ENCODE measurements around the gene COG6. TPM values are rescaled to one million over a fixed set of nuclear protein-coding genes. Genes with fewer than 3 reads are reported as not detected.

The COG6 gene
- total and polyA plus RNA-seq, 10 of the 15 experiments (the other 5 are each of a cell fraction or from before 2014, with no cell fraction given) = 4.5 to 29.8 (median 12.6) TPM

GRCh38 chr13:39740761-39741160 lies 85.3 kb downstream of the COG6 start:
- Histone ChIP-seq H3K4me1 (ENCODE audit: control insufficient read depth, insufficient read depth, low read length) (no peaks in the 10 kb centered on the region), H2AFZ (ENCODE audit: control insufficient read depth, low read depth, low read length) (no peak overlapping the region), H3K27me3 (replicated peaks in 1 of 2; ENCODE audit: control insufficient read depth in 2 of 2, insufficient read depth in 2 of 2, low read length in 1 of 2) (no peaks in the 10 kb centered on the region), H4K20me1 (ENCODE audit: control insufficient read depth, insufficient read depth) (no peaks in the 10 kb centered on the region), H3K9me3 (replicated peaks; ENCODE audit: control insufficient read depth, insufficient read depth, low read length) (no peaks in the 10 kb centered on the region), H3K9ac (ENCODE audit: control insufficient read depth, insufficient read depth, low read length) (no peak overlapping the region), H3K4me2 (ENCODE audit: control insufficient read depth, insufficient read depth) (no peak overlapping the region), H3K36me3 (ENCODE audit: control insufficient read depth in 2 of 2, insufficient read depth in 2 of 2, low read length in 1 of 2) (no peaks in the 10 kb centered on the region), H3K79me2 (ENCODE audit: control insufficient read depth, insufficient read depth, low read length) (no peaks in the 10 kb centered on the region), H3K27ac (ENCODE audit: control insufficient read depth, insufficient read depth) (no peak overlapping the region), H3K4me3 (no peak overlapping the region)
- CTCF ChIA-PET = interaction anchor here (0.6 to 1.4 kb wide), 2 partner anchors 10 to 85 kb away, joined by 3 read pairs; no protein-coding TSS in a partner anchor
- DNase-seq (ENCODE audit: low read depth, low spot score) (no peak), ATAC-seq (no peak), FAIRE-seq (no peak)
- WGBS (ENCODE audit: insufficient coverage, insufficient replicate concordance, low lambda C conversion rate, missing lambda C conversion rate) = 98% methylated on average over 3 of the region's 3 CpGs
- SMC1A ChIA-PET (ENCODE audit: uncharacterized antibody, unreplicated experiment) = interaction anchor here (0.9 to 2.9 kb wide), 2 partner anchors 9 to 11 kb away, joined by 3 to 14 read pairs; no protein-coding TSS in a partner anchor
- in situ Hi-C loops (cut with MboI) = no loop called here
- POLR2A ChIA-PET = no interaction called here
- intact Hi-C loops (cut with micrococcal nuclease; ENCODE audit: unreplicated experiment) = no loop called here
- BruUV-seq (replicated peaks) = no TSS peak
- RAD21 ChIA-PET (ENCODE audit: unreplicated experiment) = no interaction called here
- TF ChIP-seq BCLAF1 (IDR thresholded peaks at IDR 0.05) (no peak), SUPT20H (IDR thresholded peaks at IDR 0.05; ENCODE audit: borderline replicate concordance, control insufficient read depth, low read depth, low read length) (no peak), BHLHE40 (IDR thresholded peaks at IDR 0.05; ENCODE audit: borderline replicate concordance in 1 of 2, low read depth in 2 of 2, low read length in 1 of 2) (no peak), SIX5 (IDR thresholded peaks at IDR 0.05; ENCODE audit: low read depth, low read length, severe bottlenecking) (no peak), ATF2 (IDR thresholded peaks at IDR 0.05; ENCODE audit: low read length) (no peak), GABPA (IDR thresholded peaks at IDR 0.05; ENCODE audit: low read depth) (no peak), MXI1 (IDR thresholded peaks at IDR 0.05; ENCODE audit: low read depth, low read length) (no peak), EED (IDR thresholded peaks at IDR 0.05; ENCODE audit: low read depth) (no peak), CBFB (IDR thresholded peaks at IDR 0.05; ENCODE audit: low read depth) (no peak), NFYB (IDR thresholded peaks at IDR 0.05; ENCODE audit: insufficient read depth, low read depth, low read length) (no peak), HDAC2 (IDR thresholded peaks at IDR 0.05) (no peak), CTCF (IDR thresholded peaks at IDR 0.05 in 2 of 3, conservative IDR thresholded peaks at IDR 0.05 in 1 of 3; ENCODE audit: control insufficient read depth in 2 of 3, extremely low read depth in 1 of 3, insufficient read depth in 1 of 3, low read depth in 3 of 3, low read length in 3 of 3) (no peak), TAF1 (IDR thresholded peaks at IDR 0.05; ENCODE audit: borderline replicate concordance, low read depth, low read length) (no peak), ZNF622 (IDR thresholded peaks at IDR 0.05) (no peak), ZSCAN29 (IDR thresholded peaks at IDR 0.05) (no peak), SREBF1 (IDR thresholded peaks at IDR 0.05; ENCODE audit: low read length) (no peak)
- TF ChIP-seq, protein P1, sequence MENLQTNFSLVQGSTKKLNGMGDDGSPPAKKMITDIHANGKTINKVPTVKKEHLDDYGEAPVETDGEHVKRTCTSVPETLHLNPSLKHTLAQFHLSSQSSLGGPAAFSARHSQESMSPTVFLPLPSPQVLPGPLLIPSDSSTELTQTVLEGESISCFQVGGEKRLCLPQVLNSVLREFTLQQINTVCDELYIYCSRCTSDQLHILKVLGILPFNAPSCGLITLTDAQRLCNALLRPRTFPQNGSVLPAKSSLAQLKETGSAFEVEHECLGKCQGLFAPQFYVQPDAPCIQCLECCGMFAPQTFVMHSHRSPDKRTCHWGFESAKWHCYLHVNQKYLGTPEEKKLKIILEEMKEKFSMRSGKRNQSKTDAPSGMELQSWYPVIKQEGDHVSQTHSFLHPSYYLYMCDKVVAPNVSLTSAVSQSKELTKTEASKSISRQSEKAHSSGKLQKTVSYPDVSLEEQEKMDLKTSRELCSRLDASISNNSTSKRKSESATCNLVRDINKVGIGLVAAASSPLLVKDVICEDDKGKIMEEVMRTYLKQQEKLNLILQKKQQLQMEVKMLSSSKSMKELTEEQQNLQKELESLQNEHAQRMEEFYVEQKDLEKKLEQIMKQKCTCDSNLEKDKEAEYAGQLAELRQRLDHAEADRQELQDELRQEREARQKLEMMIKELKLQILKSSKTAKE (IDR thresholded peaks at IDR 0.05; ENCODE audit: low read depth, poor library complexity, severe bottlenecking) = no peak

Measured in GM12878 (cell line).